Spleen (tissue), 7 donors: ENCODE results near the gene PARD3B.

ENCODE experiments used
- POLR2AphosphoS5 ChIP-seq, 3 donors: sonication (generic); formaldehyde crosslinking; IDR thresholded peaks; one replicate each; pipeline ENCODE4 v1.5.1; 2017; ENCODE audit warnings: antibody characterized with exemption in 3 of 3
- TF ChIP-seq, protein P1 (sequence below), 11 experiments: fragments of 200-600 bp in 7 of 11; fragments of 450-650 bp in 4 of 11; sonication (generic) in 4 of 11; IDR thresholded peaks in 8 of 11; conservative IDR thresholded peaks in 3 of 11; 1 replicate in 7 of 11; 2 replicates in 4 of 11; pipeline versions ENCODE4 v1.4.0 to v1.8.0; 2016 to 2021; ENCODE audit warnings: antibody characterized with exemption in 11 of 11, inconsistent platforms in 4 of 11, mild to moderate bottlenecking in 1 of 11
- donor health status: DM: no; HTN: no; CAD: no; lungs with moderate emphysema.
- donor health status: DM: no; HTN: no; CAD: no.
- donor health status: DM: no; HTN: no; CAD: no.

- TF ChIP-seq, protein P1, sequence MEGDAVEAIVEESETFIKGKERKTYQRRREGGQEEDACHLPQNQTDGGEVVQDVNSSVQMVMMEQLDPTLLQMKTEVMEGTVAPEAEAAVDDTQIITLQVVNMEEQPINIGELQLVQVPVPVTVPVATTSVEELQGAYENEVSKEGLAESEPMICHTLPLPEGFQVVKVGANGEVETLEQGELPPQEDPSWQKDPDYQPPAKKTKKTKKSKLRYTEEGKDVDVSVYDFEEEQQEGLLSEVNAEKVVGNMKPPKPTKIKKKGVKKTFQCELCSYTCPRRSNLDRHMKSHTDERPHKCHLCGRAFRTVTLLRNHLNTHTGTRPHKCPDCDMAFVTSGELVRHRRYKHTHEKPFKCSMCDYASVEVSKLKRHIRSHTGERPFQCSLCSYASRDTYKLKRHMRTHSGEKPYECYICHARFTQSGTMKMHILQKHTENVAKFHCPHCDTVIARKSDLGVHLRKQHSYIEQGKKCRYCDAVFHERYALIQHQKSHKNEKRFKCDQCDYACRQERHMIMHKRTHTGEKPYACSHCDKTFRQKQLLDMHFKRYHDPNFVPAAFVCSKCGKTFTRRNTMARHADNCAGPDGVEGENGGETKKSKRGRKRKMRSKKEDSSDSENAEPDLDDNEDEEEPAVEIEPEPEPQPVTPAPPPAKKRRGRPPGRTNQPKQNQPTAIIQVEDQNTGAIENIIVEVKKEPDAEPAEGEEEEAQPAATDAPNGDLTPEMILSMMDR (IDR thresholded peaks at IDR 0.05 in 8 of 11, conservative IDR thresholded peaks at IDR 0.05 in 3 of 11): no peak
- TF ChIP-seq POLR2AphosphoS5 (IDR thresholded peaks at IDR 0.05): no peak
These were observed 136.1 kb downstream of the PARD3B start for GRCh38 chr2:204681412-204681811.
